ENCODE measurements around the gene NME3.

Gene NME3

GRCh38 chr16:1787322-1788094, 16.2 kb upstream of the NME3 start:
- TF ChIP-seq CTCF (IDR thresholded peaks at IDR 0.05), result no peak

- no peak for TF ChIP-seq CTCF (IDR thresholded peaks at IDR 0.05)
Observed at GRCh38 chr16:1787056-1787321, 15.6 kb upstream of the NME3 start.

- TF ChIP-seq CTCF (IDR thresholded peaks at IDR 0.05), result no peak
Observed at GRCh38 chr16:1786242-1787055, 15.1 kb upstream of the NME3 start.

GRCh38 chr16:1785846-1786170, 14.5 kb upstream of the NME3 start:
- TF ChIP-seq CTCF (IDR thresholded peaks at IDR 0.05), result no peak

GRCh38 chr16:1784977-1785845, 13.9 kb upstream of the NME3 start:
- TF ChIP-seq CTCF (IDR thresholded peaks at IDR 0.05), result no peak

GRCh38 chr16:1782408-1783264, 11.3 kb upstream of the NME3 start, which contains the start of the genes NUBP2 and SPSB3:
Gene NUBP2 (plus strand): TSS chr16:1782960. CDS start chr16:1783021, 61 bp downstream.
Gene SPSB3 (minus strand): TSS chr16:1782571. CDS start chr16:1781483, 1,088 bp downstream.
- no peak for TF ChIP-seq CTCF (IDR thresholded peaks at IDR 0.05)
